Spleen (tissue), 11 donors: ENCODE data around the gene ABCA4. TPM values are rescaled to one million over a fixed set of nuclear protein-coding genes. Genes with fewer than 3 reads are reported as not detected.

Experiments used
- DNase-seq: peaks from one replicate; pipeline ENCODE4 v3.0.0-alpha.2; 2020
- H3K27ac ChIP-seq, 8 donors: fragments of 200-600 bp; sonication (generic) in 7 of 8; 1 replicate in 4 of 8; 2 replicates in 4 of 8; pipeline versions ENCODE4 v1.5.0 to v1.8.0; 2016 to 2021; ENCODE audit warnings: inconsistent platforms in 4 of 8, mild to moderate bottlenecking in 4 of 8, moderate library complexity in 1 of 8
- H3K27me3 ChIP-seq, 7 donors: fragments of 200-600 bp; sonication (generic) in 6 of 7; replicated peaks in 1 of 7; 1 replicate in 4 of 7; 2 replicates in 3 of 7; pipeline versions ENCODE4 v1.5.0 to v1.8.0; 2016 to 2021; ENCODE audit warnings: inconsistent platforms in 3 of 7, mild to moderate bottlenecking in 1 of 7
- H3K36me3 ChIP-seq, 6 donors: fragments of 200-600 bp; sonication (generic) in 5 of 6; 1 replicate in 4 of 6; 2 replicates in 2 of 6; pipeline versions ENCODE4 v1.5.0 to v1.8.0; 2016 to 2021; ENCODE audit warnings: inconsistent platforms in 2 of 6
- H3K4me1 ChIP-seq, 6 donors: fragments of 200-600 bp; sonication (generic) in 5 of 6; 1 replicate in 3 of 6; 2 replicates in 3 of 6; pipeline versions ENCODE4 v1.5.0 to v1.8.0; 2016 to 2021; ENCODE audit warnings: inconsistent platforms in 3 of 6
- H3K4me3 ChIP-seq, 8 donors: fragments of 200-600 bp; sonication (generic) in 7 of 8; 1 replicate in 4 of 8; 2 replicates in 4 of 8; pipeline versions ENCODE4 v1.5.0 to v1.8.0; 2016 to 2021; ENCODE audit warnings: inconsistent platforms in 4 of 8, mild to moderate bottlenecking in 4 of 8, moderate library complexity in 2 of 8
- H3K9me3 ChIP-seq, 8 donors: fragments of 200-600 bp; sonication (generic) in 7 of 8; 1 replicate in 4 of 8; 2 replicates in 4 of 8; pipeline versions ENCODE4 v1.5.0 to v1.8.0; 2016 to 2021; ENCODE audit warnings: inconsistent platforms in 4 of 8
- POLR2A ChIP-seq, 3 donors: fragments of 450-650 bp; IDR thresholded peaks; one replicate each; pipeline ENCODE4 v1.5.1; 2017; ENCODE audit warnings: antibody characterized with exemption in 3 of 3, mild to moderate bottlenecking in 1 of 3
- POLR2AphosphoS5 ChIP-seq, 3 donors: sonication (generic); formaldehyde crosslinking; IDR thresholded peaks; one replicate each; pipeline ENCODE4 v1.5.1; 2017; ENCODE audit warnings: antibody characterized with exemption in 3 of 3
- WGBS, 5 donors: extraction: QIAGEN DNeasy Blood & Tissue Kit in 3 of 5; methylation state at CpG; one replicate each; pipeline versions ENCODE4 v1.1.5 to v1.1.7; 2013 to 2018; 5-methylcytosine and 5-hydroxymethylcytosine counted together
- intact Hi-C: fragments of 100-400 bp; cut with DNase I; formaldehyde crosslinking; loops from one replicate; pipeline ENCODE4 v1.15.0; 2023; ENCODE audit warnings: low total_unique reads
- polyA plus RNA-seq, 3 donors: library from polyadenylated mRNA; stranded (reverse); fragments of 200-250 nt; gene quantifications; one replicate each; pipeline ENCODE4 v1.2.1, GENCODE V29; 2013
- total RNA-seq, 7 donors: library from RNA; depleted of rRNA in 3 of 7; stranded (reverse); fragments of >200 nt in 3 of 7; fragmentation: NEBNext Ultra II Directional in 4 of 7; extraction: Animal tissue kit (Norgen Biotek cat#: 25700) in 4 of 7; gene quantifications; one replicate each; pipeline versions ENCODE4 v1.1.0 to v1.2.1, GENCODE V29; 2016 to 2021
- TF ChIP-seq, protein P1 (sequence below), 11 experiments: fragments of 200-600 bp in 7 of 11; fragments of 450-650 bp in 4 of 11; sonication (generic) in 4 of 11; IDR thresholded peaks in 8 of 11; conservative IDR thresholded peaks in 3 of 11; 1 replicate in 7 of 11; 2 replicates in 4 of 11; pipeline versions ENCODE4 v1.4.0 to v1.8.0; 2016 to 2021; ENCODE audit warnings: antibody characterized with exemption in 11 of 11, inconsistent platforms in 4 of 11, mild to moderate bottlenecking in 1 of 11
- donor health status: healthy with polysubstance abuse.
- donor health status: DM: no; HTN: no; CAD: no; lungs with moderate emphysema.
- donor health status: DM: no; HTN: no; CAD: no.
- donor health status: Bipolar disorder and iron deficiency.
- donor health status: healthy.
- donor health status: DM: no; HTN: no; CAD: no.
- donor health status: DM: yes; HTN: yes; CAD: no.

ABCA4 gene
- total and polyA plus RNA-seq, 10 donors = 0.04 to 0.64 (median 0.24) TPM

DNA sequence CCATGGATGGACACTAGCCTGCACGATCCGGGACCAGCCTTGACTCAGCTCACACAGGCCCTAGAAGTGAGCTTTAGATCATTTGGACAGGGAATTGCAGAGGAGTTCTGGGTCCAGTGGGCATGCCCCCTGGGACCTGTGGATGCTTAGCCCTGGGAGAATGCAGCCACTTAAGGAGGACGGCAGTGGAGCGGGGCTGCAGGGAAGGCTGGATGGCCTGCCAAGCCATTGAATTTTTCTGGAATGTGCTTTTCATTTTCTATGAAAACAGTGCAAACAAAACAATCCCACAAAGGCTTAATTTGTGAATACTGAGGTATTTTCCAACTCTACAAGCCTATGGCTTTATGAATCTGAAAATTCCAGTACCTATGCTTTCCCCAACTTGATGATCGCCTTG, 131.3 kb downstream of the ABCA4 start:
- Histone ChIP-seq H3K4me3 (no peak overlapping the region), H3K4me1 (peaks cover 0 to 29% (median 2%) of the 10 kb centered on the region in 6 donors), H3K27me3 (peaks cover 0 to 27% (median 0%) of the 10 kb centered on the region in 7 donors), H3K36me3 (no peaks in the 10 kb centered on the region), H3K9me3 (no peaks in the 10 kb centered on the region), H3K27ac (peak overlapping the region in 4 of 8 donors; percentile 2 to 60 (median 42))
- DNase-seq = no peak
- intact Hi-C loops = no loop called here
- WGBS, 5 donors = 80 to 99% (median 89%) methylated on average over 5 of the region's 5 CpGs
- TF ChIP-seq POLR2A (IDR thresholded peaks at IDR 0.05) = no peak
- TF ChIP-seq POLR2AphosphoS5 (IDR thresholded peaks at IDR 0.05) = no peak
- TF ChIP-seq, protein P1, sequence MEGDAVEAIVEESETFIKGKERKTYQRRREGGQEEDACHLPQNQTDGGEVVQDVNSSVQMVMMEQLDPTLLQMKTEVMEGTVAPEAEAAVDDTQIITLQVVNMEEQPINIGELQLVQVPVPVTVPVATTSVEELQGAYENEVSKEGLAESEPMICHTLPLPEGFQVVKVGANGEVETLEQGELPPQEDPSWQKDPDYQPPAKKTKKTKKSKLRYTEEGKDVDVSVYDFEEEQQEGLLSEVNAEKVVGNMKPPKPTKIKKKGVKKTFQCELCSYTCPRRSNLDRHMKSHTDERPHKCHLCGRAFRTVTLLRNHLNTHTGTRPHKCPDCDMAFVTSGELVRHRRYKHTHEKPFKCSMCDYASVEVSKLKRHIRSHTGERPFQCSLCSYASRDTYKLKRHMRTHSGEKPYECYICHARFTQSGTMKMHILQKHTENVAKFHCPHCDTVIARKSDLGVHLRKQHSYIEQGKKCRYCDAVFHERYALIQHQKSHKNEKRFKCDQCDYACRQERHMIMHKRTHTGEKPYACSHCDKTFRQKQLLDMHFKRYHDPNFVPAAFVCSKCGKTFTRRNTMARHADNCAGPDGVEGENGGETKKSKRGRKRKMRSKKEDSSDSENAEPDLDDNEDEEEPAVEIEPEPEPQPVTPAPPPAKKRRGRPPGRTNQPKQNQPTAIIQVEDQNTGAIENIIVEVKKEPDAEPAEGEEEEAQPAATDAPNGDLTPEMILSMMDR (IDR thresholded peaks at IDR 0.05 in 8 of 11, conservative IDR thresholded peaks at IDR 0.05 in 3 of 11) = no peak

DNA sequence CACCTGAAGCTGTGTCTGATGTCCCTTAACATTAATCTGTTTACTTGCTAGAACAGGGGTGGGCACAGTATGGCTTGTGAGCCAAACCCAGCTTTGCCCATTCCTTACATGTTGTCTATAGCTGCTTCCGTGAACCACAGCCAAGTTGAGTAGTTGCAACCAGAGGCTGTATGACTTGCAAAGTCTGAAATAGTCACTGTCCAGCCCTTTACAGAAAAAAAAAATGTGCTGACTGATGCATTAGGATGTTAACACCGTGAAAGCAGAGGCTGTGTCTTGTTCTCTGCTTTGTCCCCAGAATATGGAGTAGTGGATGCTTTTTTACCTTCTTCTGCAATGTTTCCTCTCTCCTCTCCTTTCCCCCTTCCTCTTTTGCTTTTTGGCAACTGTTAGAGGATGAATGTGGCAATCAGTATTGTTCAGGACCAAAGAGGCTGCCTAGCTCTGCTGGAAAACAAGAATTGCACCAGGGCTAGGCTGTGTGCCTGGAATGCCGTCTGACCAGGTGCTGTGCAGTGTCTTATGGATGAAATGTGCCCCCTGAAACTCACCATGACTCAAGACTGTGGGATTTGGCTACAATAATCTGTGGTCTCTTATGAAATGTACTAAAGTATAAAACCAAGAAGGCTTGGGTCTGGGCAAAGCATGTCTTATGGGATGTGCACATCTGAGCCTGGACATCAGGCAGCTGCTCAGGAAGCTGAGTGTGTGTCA, 132.2 kb downstream of the ABCA4 start:
- H3K4me1 ChIP-seq = peaks cover 0 to 29% (median 2%) of the 10 kb centered on the region in 6 donors
- H3K36me3 ChIP-seq = no peaks in the 10 kb centered on the region
- TF ChIP-seq, protein P1 (IDR thresholded peaks at IDR 0.05 in 8 of 11, conservative IDR thresholded peaks at IDR 0.05 in 3 of 11) = no peak
- TF ChIP-seq POLR2AphosphoS5 (IDR thresholded peaks at IDR 0.05) (no peak), POLR2A (IDR thresholded peaks at IDR 0.05) (no peak)
- peaks cover 0 to 27% (median 0%) of the 10 kb centered on the region in 7 donors for H3K27me3 ChIP-seq
- intact Hi-C loops = no loop called here
- no peak overlapping the region for H3K4me3 ChIP-seq
- 42 to 80% (median 49%) methylated on average over 3 of the region's 3 CpGs for WGBS, 5 donors
- H3K27ac ChIP-seq = peak overlapping the region in 3 of 8 donors; percentile 30 to 60 (median 55)
- DNase-seq = no peak
- no peaks in the 10 kb centered on the region for H3K9me3 ChIP-seq

DNA sequence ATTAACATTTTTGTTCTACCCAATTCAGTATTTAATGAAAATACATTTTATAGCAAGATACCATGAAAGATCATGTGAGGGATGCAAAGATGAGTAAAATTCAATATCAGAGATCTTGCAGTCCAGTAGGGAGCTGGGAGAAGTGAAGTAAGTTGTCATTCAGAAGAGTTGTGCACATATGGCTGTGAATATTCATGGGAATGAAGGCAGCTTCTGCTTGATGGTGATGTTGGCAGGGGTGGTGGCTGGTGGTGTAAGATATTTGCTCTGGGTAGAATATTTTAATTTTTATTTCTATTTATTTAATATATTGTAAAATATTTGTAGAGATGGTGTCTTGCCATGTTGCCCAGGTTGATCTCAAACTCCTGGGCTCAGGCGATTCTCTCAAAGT, 139.7 kb downstream of the ABCA4 start:
- peaks cover 0 to 4% (median 0%) of the 10 kb centered on the region in 7 donors for H3K27me3 ChIP-seq
- WGBS, 5 donors = 91 to 100% (median 97%) methylated on average over 1 of the region's 1 CpG
- no peak overlapping the region for H3K27ac ChIP-seq
- H3K9me3 ChIP-seq = no peaks in the 10 kb centered on the region
- H3K36me3 ChIP-seq = no peaks in the 10 kb centered on the region
- H3K4me3 ChIP-seq = no peak overlapping the region
- intact Hi-C loops = no loop called here
- TF ChIP-seq POLR2A (IDR thresholded peaks at IDR 0.05) = no peak
- DNase-seq = no peak
- H3K4me1 ChIP-seq = peaks cover 0 to 8% (median 0%) of the 10 kb centered on the region in 6 donors

DNA sequence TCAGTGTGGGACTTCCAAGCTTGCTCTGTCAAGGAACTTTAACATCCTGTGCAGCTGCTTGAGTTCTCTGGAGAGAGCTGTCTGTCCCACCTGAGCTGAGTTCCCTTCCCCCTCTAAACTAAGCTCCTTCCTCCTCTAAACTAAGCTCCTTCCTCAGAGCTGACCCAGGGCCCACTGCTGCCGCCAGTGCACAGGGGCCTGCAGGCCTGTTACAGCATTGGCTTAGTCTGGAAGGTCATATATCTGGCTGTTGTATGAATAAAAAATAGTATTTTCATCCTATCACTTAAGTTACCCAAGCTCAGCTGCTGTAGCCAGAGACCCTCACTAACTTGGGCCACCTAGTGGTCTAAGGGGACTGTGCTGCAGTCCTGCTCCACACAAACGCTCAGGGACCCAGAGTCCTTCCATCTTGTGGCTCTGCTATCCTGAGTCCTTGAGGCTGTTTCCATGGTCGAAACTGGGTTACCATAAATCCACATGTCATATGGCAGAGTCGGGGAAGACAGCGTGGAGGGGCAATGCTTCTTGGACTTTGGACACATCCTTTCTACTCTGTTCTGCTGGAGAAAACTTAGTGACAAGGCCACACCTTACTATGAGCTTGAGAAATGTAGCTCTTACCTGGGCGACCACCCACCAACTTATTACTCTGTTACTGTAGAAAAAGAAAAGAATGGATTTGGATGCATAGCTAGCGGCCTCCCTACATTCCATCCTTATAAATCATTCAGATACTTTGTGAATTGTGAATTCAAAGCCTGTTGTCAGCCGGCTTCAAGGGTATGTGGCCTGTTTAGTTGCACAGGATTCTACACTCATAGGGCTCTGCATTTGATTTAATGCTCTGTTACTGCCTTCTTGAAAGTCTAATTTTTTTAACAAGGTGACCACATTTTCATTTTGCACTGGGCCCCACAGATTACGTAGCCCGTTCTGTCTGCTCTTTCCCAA, 140.4 kb downstream of the ABCA4 start:
- Histone ChIP-seq H3K4me3 (no peak overlapping the region), H3K9me3 (no peaks in the 10 kb centered on the region), H3K4me1 (peaks cover 0 to 8% (median 0%) of the 10 kb centered on the region in 6 donors), H3K27ac (peak overlapping the region in 6 of 8 donors; percentile 21 to 52 (median 46)), H3K36me3 (no peaks in the 10 kb centered on the region), H3K27me3 (peaks cover 0 to 4% (median 0%) of the 10 kb centered on the region in 7 donors)
- DNase-seq = no peak
- intact Hi-C loops = no loop called here
- TF ChIP-seq, protein P1 (IDR thresholded peaks at IDR 0.05 in 8 of 11, conservative IDR thresholded peaks at IDR 0.05 in 3 of 11) = peak in 2 of 11 experiments; percentile 21 to 28
- TF ChIP-seq POLR2A (IDR thresholded peaks at IDR 0.05) = no peak
- WGBS, 5 donors = 80 to 96% (median 93%) methylated on average over 10 of the region's 10 CpGs
